ENCODE results near the gene TRMT13.

The TRMT13 gene

DNA sequence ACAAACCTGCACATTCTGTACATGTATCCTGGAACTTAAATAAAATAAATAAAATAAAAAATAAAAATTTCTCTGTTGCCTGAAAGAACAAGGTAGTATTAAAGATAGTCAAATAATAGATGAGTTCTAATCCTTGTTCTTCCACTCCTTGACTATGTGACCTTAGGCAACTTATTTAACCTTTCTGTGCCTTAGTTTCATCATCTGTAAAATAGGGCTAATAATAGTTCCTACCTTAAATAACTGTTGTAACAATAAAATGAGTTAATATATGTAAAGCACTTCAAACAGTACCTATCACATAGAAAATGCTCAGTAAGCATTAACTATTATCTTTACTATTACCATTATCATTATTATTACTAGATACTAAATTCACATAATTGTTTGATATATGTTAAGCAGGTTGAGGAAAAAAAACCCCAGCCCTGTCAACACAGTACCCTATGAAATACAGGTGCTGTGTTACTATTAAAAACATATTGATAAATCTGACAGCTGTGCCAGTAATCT lies 23.4 kb upstream of the TRMT13 start:
- TF ChIP-seq, protein P1, sequence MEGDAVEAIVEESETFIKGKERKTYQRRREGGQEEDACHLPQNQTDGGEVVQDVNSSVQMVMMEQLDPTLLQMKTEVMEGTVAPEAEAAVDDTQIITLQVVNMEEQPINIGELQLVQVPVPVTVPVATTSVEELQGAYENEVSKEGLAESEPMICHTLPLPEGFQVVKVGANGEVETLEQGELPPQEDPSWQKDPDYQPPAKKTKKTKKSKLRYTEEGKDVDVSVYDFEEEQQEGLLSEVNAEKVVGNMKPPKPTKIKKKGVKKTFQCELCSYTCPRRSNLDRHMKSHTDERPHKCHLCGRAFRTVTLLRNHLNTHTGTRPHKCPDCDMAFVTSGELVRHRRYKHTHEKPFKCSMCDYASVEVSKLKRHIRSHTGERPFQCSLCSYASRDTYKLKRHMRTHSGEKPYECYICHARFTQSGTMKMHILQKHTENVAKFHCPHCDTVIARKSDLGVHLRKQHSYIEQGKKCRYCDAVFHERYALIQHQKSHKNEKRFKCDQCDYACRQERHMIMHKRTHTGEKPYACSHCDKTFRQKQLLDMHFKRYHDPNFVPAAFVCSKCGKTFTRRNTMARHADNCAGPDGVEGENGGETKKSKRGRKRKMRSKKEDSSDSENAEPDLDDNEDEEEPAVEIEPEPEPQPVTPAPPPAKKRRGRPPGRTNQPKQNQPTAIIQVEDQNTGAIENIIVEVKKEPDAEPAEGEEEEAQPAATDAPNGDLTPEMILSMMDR (IDR thresholded peaks at IDR 0.05; ENCODE audit: low read depth, low read length), result no peak
- no peak for DNase-seq (ENCODE audit: extremely low read depth, low read depth)

GRCh38 chr1:100115524-100115923 lies 17.4 kb upstream of the TRMT13 start:
- TF ChIP-seq, protein P1 (IDR thresholded peaks at IDR 0.05; ENCODE audit: low read depth, low read length), result no peak
- no peak for DNase-seq (ENCODE audit: extremely low read depth, low read depth)

DNA sequence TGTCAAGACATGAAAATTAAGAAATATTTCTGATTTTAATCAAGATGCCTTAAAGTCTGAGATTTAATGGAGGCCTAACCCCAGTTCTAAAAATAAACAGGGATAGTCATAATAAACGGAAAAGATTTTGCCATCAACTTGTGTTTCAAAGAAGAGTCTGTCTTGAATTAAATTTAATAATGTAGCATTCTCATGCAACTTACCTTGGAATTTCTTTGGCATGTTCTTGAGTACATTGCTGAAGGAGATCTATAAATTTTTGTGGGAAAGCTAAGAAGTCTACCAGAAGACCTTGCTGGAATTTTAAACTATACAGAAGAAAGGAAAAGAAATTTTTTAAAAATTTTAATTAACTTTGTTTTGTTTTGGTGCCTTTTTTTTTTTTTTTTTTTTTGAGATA lies 10.8 kb upstream of the TRMT13 start:
- TF ChIP-seq, protein P1 (IDR thresholded peaks at IDR 0.05; ENCODE audit: low read depth, low read length), result no peak
- DNase-seq (ENCODE audit: extremely low read depth, low read depth), result peak; percentile 43

DNA sequence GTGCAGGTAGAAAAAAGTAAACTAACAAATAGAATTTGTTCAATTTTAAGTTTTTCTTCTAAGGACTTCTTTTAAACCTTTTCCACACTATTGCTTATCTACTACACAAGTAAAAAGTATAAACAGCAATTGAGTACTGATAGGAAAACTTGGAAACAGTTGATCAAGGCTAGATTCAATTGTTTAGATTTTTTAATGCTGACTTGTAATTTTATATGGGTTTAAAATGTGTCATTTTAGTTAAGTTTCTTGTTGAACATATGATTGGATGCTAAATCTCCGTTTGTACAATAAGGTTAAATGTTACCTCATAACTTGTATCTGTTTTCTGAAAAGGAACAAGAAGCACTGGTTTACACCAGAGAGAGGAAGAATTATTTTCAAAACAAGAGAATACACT lies 5.7 kb upstream of the TRMT13 start:
- no peak for DNase-seq (ENCODE audit: extremely low read depth, low read depth)
- TF ChIP-seq, protein P1 (IDR thresholded peaks at IDR 0.05; ENCODE audit: low read depth, low read length), result no peak

- no peak for DNase-seq (ENCODE audit: extremely low read depth, low read depth)
- TF ChIP-seq, protein P1 (IDR thresholded peaks at IDR 0.05; ENCODE audit: low read depth, low read length), result no peak
Observed at GRCh38 chr1:100130552-100131077, 2.3 kb upstream of the TRMT13 start.

- TF ChIP-seq, protein P1 (IDR thresholded peaks at IDR 0.05; ENCODE audit: low read depth, low read length), result no peak
- DNase-seq (ENCODE audit: extremely low read depth, low read depth), result no peak
Observed at GRCh38 chr1:100131623-100132022, 1.3 kb upstream of the TRMT13 start.

DNA sequence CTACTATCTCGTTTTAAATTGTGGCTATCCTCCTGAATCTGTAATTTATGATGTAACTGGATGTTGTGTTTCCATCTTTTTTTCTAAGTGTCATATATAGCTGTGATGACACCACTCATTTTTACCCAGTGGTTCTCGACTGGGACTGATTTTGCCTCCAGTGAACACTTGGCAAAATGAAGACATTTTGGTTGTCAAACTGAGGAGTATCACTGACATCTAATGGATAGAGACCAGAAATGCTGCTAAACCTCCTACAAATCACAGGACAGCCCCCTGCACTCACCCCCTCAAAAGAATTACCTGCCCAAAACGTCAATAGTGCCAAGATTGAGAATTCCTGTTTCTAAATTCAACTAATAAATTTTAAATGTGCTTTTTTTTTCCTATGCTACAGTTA lies 1.9 kb downstream of the TRMT13 start:
- TF ChIP-seq, protein P1 (IDR thresholded peaks at IDR 0.05; ENCODE audit: low read depth, low read length), result no peak

More for the DNA sequence above, 1.9 kb downstream of the TRMT13 start:
- DNase-seq (ENCODE audit: extremely low read depth, low read depth), result no peak
